ENCODE measurements around the gene PLPPR3. TPM values are rescaled to one million over a fixed set of nuclear protein-coding genes. Genes with fewer than 3 reads are reported as not detected.

Gene PLPPR3
- total RNA-seq, 1 experiment from 2014 or later = not detected

DNA sequence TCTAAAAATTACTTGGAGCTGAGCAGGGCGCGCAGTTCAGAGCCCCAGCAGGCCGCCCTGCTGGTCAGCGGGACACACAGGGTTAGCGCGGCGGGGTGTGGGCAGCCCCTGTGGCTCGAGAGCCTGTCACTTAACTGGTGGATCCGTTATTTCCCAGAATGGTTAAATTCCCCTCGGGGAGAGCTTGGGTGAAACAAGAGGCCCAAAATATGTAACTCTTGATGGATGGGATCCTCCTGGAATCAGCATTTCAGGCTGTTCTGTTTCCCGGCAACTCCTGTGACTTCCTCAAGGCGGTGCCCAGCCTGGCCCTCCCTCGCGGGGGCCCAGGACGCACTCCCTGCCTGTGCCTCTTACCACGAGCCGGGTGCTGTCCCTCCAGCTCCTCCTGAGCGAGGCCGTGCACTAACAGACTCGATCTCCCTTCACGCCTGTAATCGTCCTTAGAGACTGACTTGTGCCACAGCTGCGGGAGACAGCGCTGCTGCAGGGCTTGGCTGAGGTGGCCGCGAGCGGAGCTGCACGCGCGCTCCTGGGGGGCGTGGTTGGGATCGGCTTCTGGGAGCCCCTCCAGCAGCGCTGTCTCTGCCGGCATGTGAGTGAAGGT is 14.8 kb downstream of the PLPPR3 start:
- BruUV-seq (replicated peaks) = no TSS peak
- peak overlapping the region; percentile 44 for H3K27ac Mint-ChIP-seq (ENCODE audit: unreplicated experiment)
- H3K4me3 Mint-ChIP-seq (ENCODE audit: low read depth, unreplicated experiment) = no peak overlapping the region
- no peak for TF ChIP-seq CTCF (IDR thresholded peaks at IDR 0.05; ENCODE audit: unreplicated experiment)
- peaks cover 70% of the 10 kb centered on the region for H3K36me3 Mint-ChIP-seq (ENCODE audit: insufficient read depth, unreplicated experiment)
- no peaks in the 10 kb centered on the region for H3K9me3 Mint-ChIP-seq (ENCODE audit: low read depth, unreplicated experiment)
- H3K4me1 Mint-ChIP-seq (ENCODE audit: low read depth, unreplicated experiment) = no peaks in the 10 kb centered on the region
- intact Hi-C loops (cut with micrococcal nuclease; ENCODE audit: unreplicated experiment) = no loop called here
- H3K27me3 Mint-ChIP-seq (ENCODE audit: unreplicated experiment) = no peaks in the 10 kb centered on the region
- CTCF ChIA-PET = no interaction called here
- DNase-seq = no peak

- BruUV-seq (replicated peaks) = no TSS peak
- CTCF ChIA-PET = no interaction called here
- H3K4me3 Mint-ChIP-seq (ENCODE audit: low read depth, unreplicated experiment) = no peak overlapping the region
Measured at GRCh38 chr19:805600-806550, 15.9 kb downstream of the PLPPR3 start.

GRCh38 chr19:805166-805551 is 16.6 kb downstream of the PLPPR3 start:
- Mint-ChIP-seq H3K4me3 (ENCODE audit: low read depth, unreplicated experiment) (no peak overlapping the region), H3K4me1 (ENCODE audit: low read depth, unreplicated experiment) (peaks cover 5% of the 10 kb centered on the region), H3K27ac (ENCODE audit: unreplicated experiment) (no peak overlapping the region), H3K36me3 (ENCODE audit: insufficient read depth, unreplicated experiment) (peaks cover 72% of the 10 kb centered on the region), H3K27me3 (ENCODE audit: unreplicated experiment) (no peaks in the 10 kb centered on the region), H3K9me3 (ENCODE audit: low read depth, unreplicated experiment) (no peaks in the 10 kb centered on the region)
- BruUV-seq (replicated peaks) = no TSS peak
- no peak for DNase-seq
- intact Hi-C loops (cut with micrococcal nuclease; ENCODE audit: unreplicated experiment) = no loop called here
- TF ChIP-seq CTCF (IDR thresholded peaks at IDR 0.05; ENCODE audit: unreplicated experiment) = no peak
- CTCF ChIA-PET = no interaction called here

More at GRCh38 chr19:805600-806550, 15.9 kb downstream of the PLPPR3 start:
- intact Hi-C loops (cut with micrococcal nuclease; ENCODE audit: unreplicated experiment) = no loop called here
- no peak for TF ChIP-seq CTCF (IDR thresholded peaks at IDR 0.05; ENCODE audit: unreplicated experiment)
- H3K27me3 Mint-ChIP-seq (ENCODE audit: unreplicated experiment) = no peaks in the 10 kb centered on the region
- no peak for DNase-seq
- H3K4me1 Mint-ChIP-seq (ENCODE audit: low read depth, unreplicated experiment) = no peaks in the 10 kb centered on the region
- H3K27ac Mint-ChIP-seq (ENCODE audit: unreplicated experiment) = no peak overlapping the region
- peaks cover 72% of the 10 kb centered on the region for H3K36me3 Mint-ChIP-seq (ENCODE audit: insufficient read depth, unreplicated experiment)
- H3K9me3 Mint-ChIP-seq (ENCODE audit: low read depth, unreplicated experiment) = no peaks in the 10 kb centered on the region

DNA sequence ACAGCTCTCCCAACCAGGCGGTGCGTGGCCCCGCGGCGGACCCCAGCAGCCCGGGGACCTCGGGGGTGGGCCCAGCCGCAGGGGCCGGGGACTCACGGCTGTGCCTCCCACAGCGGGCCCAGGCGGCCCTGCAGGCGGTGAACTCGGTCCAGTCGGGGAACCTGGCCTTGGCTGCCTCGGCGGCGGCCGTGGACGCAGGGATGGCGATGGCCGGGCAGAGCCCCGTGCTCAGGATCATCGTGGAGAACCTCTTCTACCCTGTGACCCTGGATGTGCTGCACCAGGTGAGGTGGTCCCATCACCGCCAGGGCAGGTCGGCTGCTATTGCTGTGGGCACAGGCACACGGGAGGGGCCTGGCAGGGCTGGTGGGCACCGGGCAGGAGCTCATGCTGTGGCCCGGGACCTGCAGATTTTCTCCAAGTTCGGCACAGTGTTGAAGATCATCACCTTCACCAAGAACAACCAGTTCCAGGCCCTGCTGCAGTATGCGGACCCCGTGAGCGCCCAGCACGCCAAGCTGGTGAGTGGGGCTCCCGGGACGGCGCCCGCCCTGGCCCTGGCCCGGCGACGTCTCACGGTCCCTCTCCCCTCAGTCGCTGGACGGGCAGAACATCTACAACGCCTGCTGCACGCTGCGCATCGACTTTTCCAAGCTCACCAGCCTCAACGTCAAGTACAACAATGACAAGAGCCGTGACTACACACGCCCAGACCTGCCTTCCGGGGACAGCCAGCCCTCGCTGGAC is 17.2 kb downstream of the PLPPR3 start:
- Mint-ChIP-seq H3K9me3 (ENCODE audit: low read depth, unreplicated experiment) (no peaks in the 10 kb centered on the region), H3K4me3 (ENCODE audit: low read depth, unreplicated experiment) (no peak overlapping the region), H3K36me3 (ENCODE audit: insufficient read depth, unreplicated experiment) (peaks cover 73% of the 10 kb centered on the region), H3K4me1 (ENCODE audit: low read depth, unreplicated experiment) (peaks cover 10% of the 10 kb centered on the region), H3K27me3 (ENCODE audit: unreplicated experiment) (no peaks in the 10 kb centered on the region), H3K27ac (ENCODE audit: unreplicated experiment) (no peak overlapping the region)
- no TSS peak for BruUV-seq (replicated peaks)
- TF ChIP-seq CTCF (IDR thresholded peaks at IDR 0.05; ENCODE audit: unreplicated experiment) = no peak
- CTCF ChIA-PET = no interaction called here
- intact Hi-C loops (cut with micrococcal nuclease; ENCODE audit: unreplicated experiment) = no loop called here
- DNase-seq = no peak
